NCI-H748 (cell line): ENCODE data around the gene COL4A1.
A peak's percentile ranks its signal among the peaks of the same experiment; 100 is the strongest.

Source experiments
- DNase-seq: peaks from one replicate; lab custom pipeline; 2025; ENCODE audit not compliant: unreplicated experiment; lab: John Stamatoyannopoulos, UW

The COL4A1 gene

DNA sequence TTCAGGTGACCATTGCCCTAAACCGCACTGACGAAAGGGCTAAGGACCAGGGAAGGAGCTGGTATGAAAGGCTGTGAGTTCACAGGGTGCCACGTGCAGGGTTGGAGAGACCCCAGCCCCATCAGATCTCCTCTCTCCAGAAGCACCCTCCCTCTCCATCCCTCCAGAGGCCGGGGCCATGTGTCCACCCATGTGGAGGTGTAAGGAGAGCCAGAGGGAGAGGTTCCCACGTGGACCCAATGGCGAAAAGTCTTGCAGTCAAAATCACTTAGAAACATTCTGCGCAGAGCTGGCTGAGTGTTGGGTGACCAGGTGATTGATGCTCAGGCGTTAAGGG, 168.3 kb downstream of the COL4A1 start:
- no peak for DNase-seq

GRCh38 chr13:110138010-110138699, 168.8 kb downstream of the COL4A1 start:
- DNase-seq, result peak; percentile 86

DNA sequence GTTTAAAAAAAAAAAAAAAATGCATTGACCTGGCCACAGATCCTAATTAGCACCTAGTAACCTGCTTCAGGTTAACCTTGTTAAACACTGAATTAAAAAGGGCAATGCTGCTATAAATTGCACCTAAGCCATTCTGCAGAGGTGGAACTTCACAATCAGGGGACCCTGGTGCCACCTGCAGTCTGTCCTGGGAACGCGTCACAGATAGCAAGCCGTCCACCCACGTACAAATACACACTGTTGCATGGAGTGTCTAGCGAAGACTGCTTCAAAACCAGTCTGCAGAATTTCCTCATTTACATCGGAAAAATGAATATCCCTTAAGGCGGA, 169.3 kb downstream of the COL4A1 start:
- DNase-seq, result peak; percentile 89

GRCh38 chr13:110136660-110137585, 170.0 kb downstream of the COL4A1 start:
- no peak for DNase-seq

- DNase-seq, result no peak
Observed at GRCh38 chr13:110135977-110136597, 170.9 kb downstream of the COL4A1 start.

GRCh38 chr13:110134801-110135200, 172.2 kb downstream of the COL4A1 start:
- DNase-seq, result peak; percentile 59

GRCh38 chr13:110133425-110134235, 173.3 kb downstream of the COL4A1 start:
- no peak for DNase-seq

- DNase-seq, result peak; percentile 63
Observed at GRCh38 chr13:110132225-110132982, 174.6 kb downstream of the COL4A1 start.

GRCh38 chr13:110131424-110131823, 175.5 kb downstream of the COL4A1 start:
- DNase-seq, result no peak

- no peak for DNase-seq
Observed at GRCh38 chr13:110130431-110130830, 176.5 kb downstream of the COL4A1 start.

DNA sequence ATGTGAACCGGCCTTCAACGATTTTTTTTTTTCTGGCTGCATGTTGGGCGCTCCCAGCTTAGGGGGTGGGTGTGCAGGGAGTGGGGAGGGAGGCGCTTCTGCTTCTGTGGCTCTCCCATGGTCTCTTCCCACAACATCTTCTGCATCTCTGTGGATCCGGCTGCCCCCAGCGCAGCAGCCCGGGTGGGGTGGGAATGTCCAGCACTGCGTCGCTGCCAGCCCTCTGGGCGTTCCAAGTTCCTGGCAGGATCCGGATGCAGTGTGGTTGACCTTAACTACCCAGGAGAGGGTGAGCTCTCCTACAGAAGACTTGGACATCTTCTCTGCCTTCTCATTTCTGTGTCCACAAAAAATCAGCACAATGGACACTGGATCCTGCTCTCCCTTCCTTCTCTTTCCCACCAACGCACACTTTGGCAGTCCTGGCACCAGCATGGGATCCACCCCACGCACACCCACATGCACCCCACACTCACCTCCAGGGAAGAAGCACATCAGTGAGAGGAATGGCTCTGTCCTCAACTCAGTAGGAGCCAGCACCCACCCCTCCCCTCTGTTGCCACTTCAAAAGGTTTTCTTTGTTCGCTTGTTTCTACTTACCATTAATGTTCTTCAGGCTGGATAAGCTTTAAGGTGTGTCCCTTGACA, 177.3 kb downstream of the COL4A1 start:
- no peak for DNase-seq

GRCh38 chr13:110129076-110129475, 177.9 kb downstream of the COL4A1 start:
- DNase-seq, result no peak

DNA sequence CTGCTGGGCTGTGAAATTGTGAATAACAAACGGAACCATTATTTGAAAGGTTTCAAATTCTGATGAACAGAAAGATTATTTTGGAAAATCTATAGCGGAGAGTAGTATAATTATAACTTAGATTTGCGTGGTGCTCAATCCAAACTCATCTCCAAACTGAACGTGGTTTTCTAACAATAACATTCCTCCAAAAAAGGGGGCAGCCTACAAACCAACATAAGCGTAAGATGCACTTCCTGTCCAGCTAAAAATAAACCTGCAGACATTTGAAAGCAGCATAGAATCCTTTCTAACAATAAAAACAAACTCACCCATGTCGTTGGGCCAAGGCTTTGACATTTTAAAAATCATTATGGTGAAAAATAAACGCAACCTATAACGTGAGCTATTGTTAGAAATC, 178.4 kb downstream of the COL4A1 start:
- no peak for DNase-seq

- DNase-seq, result no peak
Observed at GRCh38 chr13:110127986-110128511, 178.9 kb downstream of the COL4A1 start.

DNA sequence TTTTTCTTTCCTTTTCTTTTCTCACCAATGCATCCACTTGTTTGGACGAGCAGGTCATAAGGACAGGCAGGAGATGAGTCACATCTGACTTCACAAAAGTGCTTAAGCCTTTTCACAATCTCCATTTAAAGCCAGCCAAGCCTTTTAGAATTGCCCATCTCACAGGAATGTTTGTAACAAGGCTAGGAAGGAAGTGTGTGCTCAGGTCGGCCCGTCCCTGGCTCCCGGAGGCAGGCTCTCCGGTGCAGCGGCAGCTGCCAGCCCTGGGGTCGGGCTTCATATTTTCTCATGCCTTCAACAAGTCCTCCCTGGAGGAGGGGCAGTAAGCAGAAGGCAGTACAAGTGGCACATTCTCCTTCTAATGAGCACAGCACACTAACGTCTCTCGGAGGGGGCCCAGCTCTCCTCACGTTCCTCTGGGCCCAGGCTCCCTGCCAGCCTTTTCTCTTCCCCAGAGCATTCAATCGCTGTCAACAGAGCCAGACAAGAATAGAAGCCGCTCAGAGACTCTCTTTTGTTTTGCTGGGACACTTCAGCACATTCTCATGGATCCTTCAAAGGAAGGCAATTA, 180.5 kb downstream of the COL4A1 start:
- no peak for DNase-seq

GRCh38 chr13:110125613-110126272, 181.2 kb downstream of the COL4A1 start:
- no peak for DNase-seq

DNA sequence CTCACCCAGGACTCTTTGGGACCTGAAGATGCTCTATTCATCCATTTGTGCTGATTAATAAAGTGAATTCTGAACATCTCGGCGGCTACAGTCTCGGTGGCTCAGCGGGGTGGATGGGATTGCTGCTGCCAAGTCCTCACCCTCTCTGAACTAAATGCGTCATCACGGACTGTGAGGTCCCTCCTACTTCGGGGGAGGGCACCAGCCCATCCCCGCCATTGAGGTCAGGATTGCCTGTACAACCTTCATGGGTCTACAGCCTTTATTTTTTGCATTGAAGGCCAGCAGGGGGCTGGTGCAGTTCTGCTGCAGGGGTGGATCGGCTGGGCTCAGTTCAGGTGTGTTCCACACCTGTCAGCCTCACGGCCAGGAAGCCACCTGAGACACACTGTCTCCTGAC, 181.8 kb downstream of the COL4A1 start:
- DNase-seq, result no peak

DNA sequence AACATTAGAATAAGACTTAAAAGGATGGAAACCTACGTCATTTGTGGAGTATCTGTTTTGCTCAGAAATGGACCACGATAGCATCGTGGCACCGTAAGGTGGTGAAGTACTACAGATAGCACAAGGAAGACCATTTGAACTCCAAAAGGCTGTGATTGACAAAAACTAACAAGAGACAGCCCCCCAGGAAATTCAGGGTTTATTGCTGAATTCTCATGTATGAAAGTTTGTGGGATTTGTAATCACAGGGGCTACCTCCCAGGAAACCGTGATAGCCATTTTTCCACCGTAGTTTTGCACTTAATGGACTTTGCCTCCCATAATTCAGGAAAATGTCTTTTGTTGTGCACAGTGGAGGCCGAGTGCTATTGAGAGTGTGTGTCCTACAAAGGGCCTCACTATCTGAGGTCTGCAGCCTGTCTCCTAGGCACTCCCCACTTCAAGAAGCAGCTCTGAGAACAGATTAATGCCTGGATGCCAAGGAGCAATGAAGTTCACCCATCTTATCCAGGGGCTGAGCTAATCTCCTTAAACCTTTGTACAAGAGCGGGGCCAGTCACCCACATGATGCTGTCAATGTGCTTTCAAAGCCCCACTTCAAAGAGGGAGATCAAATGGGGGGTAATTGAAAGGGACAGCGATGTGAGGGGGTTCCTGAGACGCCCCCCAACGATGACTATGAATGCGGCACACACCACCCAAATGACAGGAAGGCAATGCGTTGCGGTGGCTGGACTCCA, 182.6 kb downstream of the COL4A1 start:
- DNase-seq, result no peak
